Bronchial epithelial cell (primary cell): Measurements from ENCODE around the gene GPC5. TPM values are rescaled to one million over a fixed set of nuclear protein-coding genes. Genes with fewer than 3 reads are reported as not detected.

Experiments
- DNase-seq: peaks from one replicate; pipeline ENCODE4 v3.0.0-alpha.2; 2010; ENCODE audit warnings: low read depth
- FAIRE-seq: peaks from 2 replicates; lab custom pipeline; 2011; peaks lifted over from hg19 to GRCh38; lab: Jason Lieb, UNC
- H3K27me3 ChIP-seq: 2 replicates; pipeline ENCODE4 v1.5.1; 2011; ENCODE audit warnings: low read length; ENCODE audit not compliant: control insufficient read depth, insufficient read depth
- H3K36me3 ChIP-seq: 2 replicates; pipeline ENCODE4 v1.5.1; 2011; ENCODE audit warnings: low read length; ENCODE audit not compliant: control insufficient read depth, insufficient read depth
- H3K4me3 ChIP-seq: 2 replicates; pipeline ENCODE4 v1.5.1; 2011; ENCODE audit warnings: mild to moderate bottlenecking, low read depth, low read length, control low read depth
- total RNA-seq: library from RNA; depleted of rRNA; stranded (reverse); fragments of >200 nt; gene quantifications from 2 replicates; pipeline ENCODE4 v1.2.1, GENCODE V29; 2014
- TF ChIP-seq, protein P1 (sequence below): IDR thresholded peaks from 2 replicates; pipeline ENCODE4 v1.5.1; 2011; ENCODE audit warnings: mild to moderate bottlenecking, moderate library complexity, low read length, control low read depth, inconsistent platforms; ENCODE audit not compliant: insufficient read depth, severe bottlenecking

GPC5 gene
- total RNA-seq, 1 donor from 2014 or later: 1.8 TPM

DNA sequence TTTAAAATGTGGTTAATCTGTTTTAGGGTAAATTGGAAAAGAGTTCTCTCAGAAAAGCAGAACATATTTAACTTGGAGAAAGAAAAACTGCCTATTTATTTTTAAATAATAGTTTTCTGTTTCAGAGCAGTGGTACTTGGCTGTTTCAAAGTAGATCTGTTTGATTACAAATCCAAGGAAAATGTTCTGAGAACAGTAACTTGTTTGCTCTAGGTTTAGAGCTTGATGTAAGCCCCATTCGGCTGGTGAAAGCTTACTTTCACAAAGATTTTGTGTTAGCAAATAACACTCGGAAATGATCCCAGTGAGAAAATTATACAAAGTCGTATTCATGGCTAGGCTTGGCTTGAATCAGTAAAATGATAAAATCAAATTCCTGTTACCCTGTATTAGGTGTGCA lies 1432.4 kb downstream of the GPC5 start:
- FAIRE-seq: no peak
- Histone ChIP-seq H3K27me3 (no peaks in the 10 kb centered on the region), H3K4me3 (no peak overlapping the region), H3K36me3 (no peaks in the 10 kb centered on the region)
- TF ChIP-seq, protein P1, sequence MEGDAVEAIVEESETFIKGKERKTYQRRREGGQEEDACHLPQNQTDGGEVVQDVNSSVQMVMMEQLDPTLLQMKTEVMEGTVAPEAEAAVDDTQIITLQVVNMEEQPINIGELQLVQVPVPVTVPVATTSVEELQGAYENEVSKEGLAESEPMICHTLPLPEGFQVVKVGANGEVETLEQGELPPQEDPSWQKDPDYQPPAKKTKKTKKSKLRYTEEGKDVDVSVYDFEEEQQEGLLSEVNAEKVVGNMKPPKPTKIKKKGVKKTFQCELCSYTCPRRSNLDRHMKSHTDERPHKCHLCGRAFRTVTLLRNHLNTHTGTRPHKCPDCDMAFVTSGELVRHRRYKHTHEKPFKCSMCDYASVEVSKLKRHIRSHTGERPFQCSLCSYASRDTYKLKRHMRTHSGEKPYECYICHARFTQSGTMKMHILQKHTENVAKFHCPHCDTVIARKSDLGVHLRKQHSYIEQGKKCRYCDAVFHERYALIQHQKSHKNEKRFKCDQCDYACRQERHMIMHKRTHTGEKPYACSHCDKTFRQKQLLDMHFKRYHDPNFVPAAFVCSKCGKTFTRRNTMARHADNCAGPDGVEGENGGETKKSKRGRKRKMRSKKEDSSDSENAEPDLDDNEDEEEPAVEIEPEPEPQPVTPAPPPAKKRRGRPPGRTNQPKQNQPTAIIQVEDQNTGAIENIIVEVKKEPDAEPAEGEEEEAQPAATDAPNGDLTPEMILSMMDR: no peak
- DNase-seq: no peak

DNA sequence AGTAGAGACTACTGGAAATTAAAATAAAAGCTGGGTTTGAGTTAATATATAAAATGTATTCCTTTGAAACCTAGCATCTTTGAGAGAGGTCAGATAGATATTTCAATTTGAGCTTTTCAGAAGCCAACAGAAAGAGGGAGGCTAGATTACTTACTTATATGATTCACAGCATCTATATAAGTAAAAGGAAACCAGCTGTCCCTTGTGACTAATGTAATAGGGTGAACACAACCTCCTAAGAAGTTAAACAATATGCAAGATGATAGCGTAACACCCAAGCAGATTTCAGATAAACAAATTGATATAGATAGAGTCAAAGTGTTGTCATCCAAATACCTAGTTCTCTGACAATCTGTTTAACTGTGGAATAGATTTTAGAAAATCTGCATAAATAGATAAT lies 1434.7 kb downstream of the GPC5 start:
- TF ChIP-seq, protein P1: no peak
- no peaks in the 10 kb centered on the region for H3K27me3 ChIP-seq
- no peak overlapping the region for H3K4me3 ChIP-seq
- DNase-seq (peak; percentile 45), FAIRE-seq (no peak)
- no peaks in the 10 kb centered on the region for H3K36me3 ChIP-seq

DNA sequence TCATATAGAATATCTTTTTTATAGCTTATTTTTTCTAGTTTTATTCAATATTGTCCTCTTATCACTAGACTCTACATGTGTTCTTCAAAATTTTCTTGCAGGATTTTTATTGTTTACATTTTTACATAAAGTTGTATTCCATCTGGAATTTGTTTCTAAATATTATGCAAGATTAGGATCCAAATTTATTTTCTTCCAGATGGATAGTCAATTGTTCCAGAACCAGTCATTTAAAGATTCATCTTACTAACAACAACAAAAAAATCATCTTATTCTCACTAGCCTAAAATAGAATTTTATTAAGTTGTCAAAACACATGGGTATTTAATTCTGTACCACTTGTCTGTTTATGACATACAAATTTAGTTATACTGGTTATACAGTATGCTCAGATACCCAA lies 1437.8 kb downstream of the GPC5 start:
- FAIRE-seq: no peak

DNA sequence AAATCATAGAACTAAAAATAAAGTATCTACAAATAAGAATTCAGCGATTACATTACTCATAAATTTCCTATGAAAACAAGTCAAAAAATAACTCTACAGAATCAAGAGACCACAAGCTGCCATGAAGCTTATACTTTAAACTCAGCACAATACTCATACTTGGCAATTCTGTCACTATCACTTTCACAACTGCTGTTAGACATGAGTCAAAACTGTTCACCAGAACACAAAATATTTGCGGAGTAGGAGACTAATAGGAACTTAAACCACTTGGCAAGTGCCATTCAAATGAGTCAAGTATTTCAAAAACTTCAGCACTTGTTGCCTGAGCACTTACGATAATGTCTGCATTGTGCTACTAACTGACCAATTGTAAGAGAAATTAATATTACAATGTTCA lies 1440.4 kb downstream of the GPC5 start:
- FAIRE-seq: no peak
- Histone ChIP-seq H3K27me3 (no peaks in the 10 kb centered on the region), H3K4me3 (no peak overlapping the region), H3K36me3 (no peaks in the 10 kb centered on the region)
- TF ChIP-seq, protein P1: no peak
- DNase-seq: peak; percentile 93

More for the DNA sequence above, 1437.8 kb downstream of the GPC5 start:
- Histone ChIP-seq H3K4me3 (no peak overlapping the region), H3K27me3 (no peaks in the 10 kb centered on the region), H3K36me3 (no peaks in the 10 kb centered on the region)
- TF ChIP-seq, protein P1: no peak
- no peak for DNase-seq

DNA sequence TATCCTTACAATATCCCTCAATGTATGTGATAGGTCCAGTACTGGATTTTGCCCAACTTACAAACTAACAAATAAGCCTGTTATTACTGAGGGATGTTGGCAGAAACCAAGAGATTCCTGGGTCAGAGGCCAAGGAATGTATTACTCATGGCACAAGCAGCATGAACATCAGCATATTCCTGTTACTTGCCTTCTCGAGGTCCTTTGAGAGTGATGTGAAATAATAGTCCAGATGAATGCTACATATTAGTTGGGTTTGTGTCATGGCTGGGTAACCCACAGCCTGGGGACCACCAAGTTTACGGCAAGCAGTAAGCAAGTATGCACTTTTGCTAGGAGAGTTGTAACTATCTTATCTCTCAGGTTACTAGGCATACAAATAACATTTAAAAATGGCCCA lies 1443.7 kb downstream of the GPC5 start:
- FAIRE-seq (no peak), DNase-seq (peak; percentile 65)
- TF ChIP-seq, protein P1: no peak

DNA sequence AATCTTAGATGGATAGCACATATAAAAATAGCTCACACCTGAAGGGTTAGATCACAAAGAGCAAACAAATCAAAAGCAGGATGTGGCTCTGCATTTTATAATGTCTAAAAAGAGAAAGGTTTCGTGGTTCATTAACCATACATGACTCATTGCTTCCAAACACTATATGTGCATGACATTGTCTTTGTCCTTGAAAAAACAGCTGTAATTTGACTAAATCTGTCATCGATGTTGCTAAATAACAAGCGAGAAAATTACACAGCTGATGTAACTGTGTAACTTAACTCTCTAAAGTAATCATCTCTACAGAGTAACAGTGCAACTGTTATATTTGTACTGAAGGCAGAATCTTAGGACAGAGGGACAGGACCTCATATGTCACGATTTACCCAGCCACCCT lies 1445.1 kb downstream of the GPC5 start:
- FAIRE-seq (no peak), DNase-seq (peak; percentile 69)
- TF ChIP-seq, protein P1: no peak
- Histone ChIP-seq H3K4me3 (no peak overlapping the region), H3K27me3 (no peaks in the 10 kb centered on the region), H3K36me3 (no peaks in the 10 kb centered on the region)

More for the DNA sequence above, 1443.7 kb downstream of the GPC5 start:
- Histone ChIP-seq H3K27me3 (no peaks in the 10 kb centered on the region), H3K36me3 (no peaks in the 10 kb centered on the region), H3K4me3 (no peak overlapping the region)
